ENCODE measurements around the gene TBX2. TPM values are rescaled to one million over a fixed set of nuclear protein-coding genes. Genes with fewer than 3 reads are reported as not detected.

The TBX2 gene
- total RNA-seq, 1 experiment from 2014 or later: not detected

DNA sequence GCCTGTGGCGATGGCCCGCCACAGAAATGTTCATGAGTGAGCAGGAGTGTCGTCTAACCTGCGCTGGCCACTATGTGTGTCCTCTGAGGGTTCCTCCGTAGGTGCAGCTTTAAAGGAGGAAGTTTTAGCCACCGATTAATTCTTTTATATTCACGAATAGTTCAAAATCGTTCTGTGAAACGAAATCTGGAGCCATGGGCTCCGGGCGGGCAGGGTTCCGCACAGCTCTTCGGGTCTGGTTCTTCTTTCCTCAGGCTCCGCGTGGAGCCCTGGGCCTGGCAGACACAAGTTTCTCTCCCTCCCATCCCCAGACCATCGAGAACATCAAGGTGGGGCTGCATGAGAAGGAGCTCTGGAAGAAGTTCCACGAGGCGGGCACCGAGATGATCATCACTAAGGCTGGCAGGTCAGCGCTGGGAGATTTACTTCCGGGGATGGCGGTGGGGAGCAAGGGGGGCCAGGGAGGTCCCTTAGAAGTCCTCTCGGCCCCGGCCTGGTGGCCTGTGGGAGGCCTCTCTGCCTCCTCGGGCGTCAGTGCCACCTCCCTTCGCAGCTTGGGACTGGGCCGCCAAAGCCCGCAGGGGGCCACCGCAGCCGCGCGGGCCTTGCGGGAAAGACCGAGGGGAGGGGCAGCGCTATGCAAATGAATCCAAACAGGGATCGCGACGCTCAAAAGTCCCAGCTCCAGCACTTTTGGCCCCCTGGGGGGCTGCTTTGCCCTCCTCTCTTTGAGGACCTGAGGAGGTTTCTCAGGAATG, 57.8 kb downstream of the TBX2 start:
- no peak overlapping the region for H3K4me3 ChIP-seq (ENCODE audit: low read length)
- no peaks in the 10 kb centered on the region for H3K36me3 ChIP-seq (ENCODE audit: insufficient read depth, low read length)
- no peak overlapping the region for H3K9ac ChIP-seq (ENCODE audit: low read length)
- no peak overlapping the region for H3K27ac ChIP-seq (ENCODE audit: low read length)
- no peak for DNase-seq
- no peaks in the 10 kb centered on the region for H3K9me3 ChIP-seq (ENCODE audit: low read length)
- no peak overlapping the region for H2AFZ ChIP-seq (ENCODE audit: low read length)
- H3K4me2 ChIP-seq (ENCODE audit: low read depth, low read length, poor library complexity, severe bottlenecking): no peak overlapping the region
- H3K4me1 ChIP-seq (ENCODE audit: low read length): no peaks in the 10 kb centered on the region
- no peaks in the 10 kb centered on the region for H3K79me2 ChIP-seq (ENCODE audit: low read length)
- no peaks in the 10 kb centered on the region for H4K20me1 ChIP-seq (ENCODE audit: insufficient read depth, low read depth, low read length)
- no peaks in the 10 kb centered on the region for H3K9me2 ChIP-seq (replicated peaks; ENCODE audit: insufficient read depth, low read length)
- no peaks in the 10 kb centered on the region for H3K27me3 ChIP-seq (ENCODE audit: low read length)

DNA sequence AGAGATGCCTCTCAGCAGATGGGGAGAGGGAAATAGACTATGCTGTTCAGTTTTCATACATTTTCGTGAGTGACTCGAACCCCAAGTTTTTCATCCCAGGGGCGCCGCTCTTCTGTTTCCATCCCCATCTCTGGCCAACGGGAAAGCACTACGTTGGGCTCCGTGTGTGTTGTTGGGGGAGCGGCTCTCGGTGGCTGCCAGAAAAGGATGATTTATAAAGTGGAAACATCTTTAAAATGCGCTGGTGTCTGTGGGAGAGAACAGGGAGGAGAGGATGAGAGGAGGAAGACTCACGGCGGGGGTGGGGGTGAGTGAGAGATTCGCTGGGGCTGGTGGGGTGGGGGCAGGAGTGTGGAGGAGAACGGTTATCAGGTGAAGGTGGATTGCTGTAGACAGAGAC, 58.4 kb downstream of the TBX2 start:
- Histone ChIP-seq H3K9me2 (replicated peaks; ENCODE audit: insufficient read depth, low read length) (no peaks in the 10 kb centered on the region), H3K36me3 (ENCODE audit: insufficient read depth, low read length) (no peaks in the 10 kb centered on the region), H3K27ac (ENCODE audit: low read length) (no peak overlapping the region), H4K20me1 (ENCODE audit: insufficient read depth, low read depth, low read length) (no peaks in the 10 kb centered on the region), H3K27me3 (ENCODE audit: low read length) (no peaks in the 10 kb centered on the region), H3K4me2 (ENCODE audit: low read depth, low read length, poor library complexity, severe bottlenecking) (no peak overlapping the region), H3K4me1 (ENCODE audit: low read length) (no peaks in the 10 kb centered on the region), H3K4me3 (ENCODE audit: low read length) (no peak overlapping the region), H3K9ac (ENCODE audit: low read length) (no peak overlapping the region), H2AFZ (ENCODE audit: low read length) (no peak overlapping the region), H3K79me2 (ENCODE audit: low read length) (no peaks in the 10 kb centered on the region), H3K9me3 (ENCODE audit: low read length) (no peaks in the 10 kb centered on the region)
- DNase-seq: no peak

DNA sequence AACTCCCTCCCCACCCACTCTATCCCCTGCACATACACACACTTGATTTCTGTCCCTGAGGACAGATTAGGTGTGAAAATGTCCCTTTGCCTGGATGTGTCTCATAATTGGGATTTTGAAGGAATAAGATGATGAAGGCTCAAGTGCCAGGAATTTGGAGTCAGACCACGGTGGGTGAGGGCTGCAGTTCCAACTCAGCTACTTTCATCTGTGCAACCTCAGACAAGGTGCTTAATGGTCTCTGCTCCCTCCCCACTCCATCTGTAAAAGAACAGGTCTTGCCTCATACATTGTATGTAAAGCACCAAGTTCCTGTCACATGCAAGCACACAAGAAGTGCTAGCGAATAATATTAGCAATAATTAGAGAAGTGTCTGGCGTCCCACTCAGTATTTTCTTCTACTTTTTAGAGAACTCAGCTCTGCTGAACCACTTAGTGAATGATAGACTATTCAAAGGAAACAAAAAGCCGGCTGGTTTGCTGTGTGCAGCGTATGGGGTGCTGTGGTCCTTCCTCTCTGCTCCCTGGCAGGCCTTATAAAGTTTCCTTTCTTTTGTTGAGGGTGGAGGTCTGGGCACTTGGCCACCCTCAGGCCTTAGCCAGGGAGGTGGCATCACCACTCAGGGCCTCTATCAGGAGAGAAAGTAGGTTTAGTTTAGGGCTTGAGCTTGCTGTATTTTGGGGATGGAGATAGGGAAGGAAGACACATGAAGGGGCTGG, 58.9 kb downstream of the TBX2 start:
- no peak overlapping the region for H3K4me2 ChIP-seq (ENCODE audit: low read depth, low read length, poor library complexity, severe bottlenecking)
- no peak overlapping the region for H3K9ac ChIP-seq (ENCODE audit: low read length)
- no peaks in the 10 kb centered on the region for H3K27me3 ChIP-seq (ENCODE audit: low read length)

More for the DNA sequence above, 58.9 kb downstream of the TBX2 start:
- no peaks in the 10 kb centered on the region for H3K79me2 ChIP-seq (ENCODE audit: low read length)
- DNase-seq: no peak
- no peaks in the 10 kb centered on the region for H3K36me3 ChIP-seq (ENCODE audit: insufficient read depth, low read length)
- no peaks in the 10 kb centered on the region for H3K9me3 ChIP-seq (ENCODE audit: low read length)
- H3K27ac ChIP-seq (ENCODE audit: low read length): no peak overlapping the region
- H4K20me1 ChIP-seq (ENCODE audit: insufficient read depth, low read depth, low read length): no peaks in the 10 kb centered on the region
- H3K4me1 ChIP-seq (ENCODE audit: low read length): no peaks in the 10 kb centered on the region
- H2AFZ ChIP-seq (ENCODE audit: low read length): no peak overlapping the region
- no peak overlapping the region for H3K4me3 ChIP-seq (ENCODE audit: low read length)
- H3K9me2 ChIP-seq (replicated peaks; ENCODE audit: insufficient read depth, low read length): no peaks in the 10 kb centered on the region

Other genes with a start within 250 kb of the TBX2 start
- not detected in 2 replicates for gene TBX4, start 52.6 kb downstream of the TBX2 start, total RNA-seq (2014; rRNA removed; shearing (Covaris generic); ENCODE audit: low replicate concordance)
- not detected in 2 replicates for gene NACA2, start 191.4 kb downstream of the TBX2 start, total RNA-seq (2014; rRNA removed; shearing (Covaris generic); ENCODE audit: low replicate concordance)